ENCODE measurements around the gene DMD.

DNA sequence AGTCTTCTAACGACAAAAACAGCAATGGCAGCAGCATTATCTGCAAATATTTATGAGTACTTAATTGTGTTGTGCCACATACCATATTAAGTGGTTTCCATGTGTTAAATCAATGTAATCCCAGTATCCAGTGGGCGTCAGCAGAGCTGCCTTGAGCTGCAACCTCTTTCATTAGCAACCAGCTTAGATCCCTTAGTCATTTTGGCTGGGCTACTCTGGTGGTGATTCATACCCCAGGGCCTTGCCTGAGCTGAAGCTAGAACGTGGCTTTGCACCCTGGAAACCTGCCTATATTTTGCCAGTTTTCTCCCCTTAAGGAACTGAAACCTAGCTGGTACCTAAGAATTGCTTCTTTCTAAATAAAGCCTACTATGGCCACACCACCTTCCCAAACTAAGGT is 1665.2 kb downstream of the DMD start:
- TF ChIP-seq, protein P1, sequence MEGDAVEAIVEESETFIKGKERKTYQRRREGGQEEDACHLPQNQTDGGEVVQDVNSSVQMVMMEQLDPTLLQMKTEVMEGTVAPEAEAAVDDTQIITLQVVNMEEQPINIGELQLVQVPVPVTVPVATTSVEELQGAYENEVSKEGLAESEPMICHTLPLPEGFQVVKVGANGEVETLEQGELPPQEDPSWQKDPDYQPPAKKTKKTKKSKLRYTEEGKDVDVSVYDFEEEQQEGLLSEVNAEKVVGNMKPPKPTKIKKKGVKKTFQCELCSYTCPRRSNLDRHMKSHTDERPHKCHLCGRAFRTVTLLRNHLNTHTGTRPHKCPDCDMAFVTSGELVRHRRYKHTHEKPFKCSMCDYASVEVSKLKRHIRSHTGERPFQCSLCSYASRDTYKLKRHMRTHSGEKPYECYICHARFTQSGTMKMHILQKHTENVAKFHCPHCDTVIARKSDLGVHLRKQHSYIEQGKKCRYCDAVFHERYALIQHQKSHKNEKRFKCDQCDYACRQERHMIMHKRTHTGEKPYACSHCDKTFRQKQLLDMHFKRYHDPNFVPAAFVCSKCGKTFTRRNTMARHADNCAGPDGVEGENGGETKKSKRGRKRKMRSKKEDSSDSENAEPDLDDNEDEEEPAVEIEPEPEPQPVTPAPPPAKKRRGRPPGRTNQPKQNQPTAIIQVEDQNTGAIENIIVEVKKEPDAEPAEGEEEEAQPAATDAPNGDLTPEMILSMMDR (IDR thresholded peaks at IDR 0.05; ENCODE audit: low read depth, low read length), result no peak
- no peak for TF ChIP-seq EZH2phosphoT487 (IDR thresholded peaks at IDR 0.05; ENCODE audit: low read depth)

All from OCI-LY3 (cell line).